AG04449 (cell line): ENCODE results near the gene PTPRM.

Experiments
- CTCF ChIA-PET: fragments of 350-600 bp; formaldehyde crosslinking; extraction: SDS; loops from one replicate; lab custom pipeline; 2021; ENCODE audit warnings: antibody characterized with exemption; lab: Yijun Ruan, JAX
- POLR2A ChIA-PET: fragments of 400-600, 350-600 bp; formaldehyde crosslinking; extraction: SDS; loops from one replicate; lab custom pipeline; 2020; ENCODE audit warnings: antibody characterized with exemption, inconsistent platforms; lab: Yijun Ruan, JAX
- DNase-seq: peaks from one replicate; pipeline ENCODE4 v3.0.0-alpha.2; 2010; ENCODE audit warnings: low read depth, low spot score
- H3K4me3 ChIP-seq: 2 replicates; pipeline ENCODE4 v1.5.1; 2011; ENCODE audit warnings: low read depth, mild to moderate bottlenecking, control low read depth, low read length
- TF ChIP-seq, protein P1 (sequence below): IDR thresholded peaks from one replicate; pipeline ENCODE4 v1.5.1; 2011; ENCODE audit warnings: mild to moderate bottlenecking, moderate library complexity, low read length, control low read depth, inconsistent platforms; ENCODE audit not compliant: insufficient read depth; ENCODE audit errors: missing control alignments

The PTPRM gene

DNA sequence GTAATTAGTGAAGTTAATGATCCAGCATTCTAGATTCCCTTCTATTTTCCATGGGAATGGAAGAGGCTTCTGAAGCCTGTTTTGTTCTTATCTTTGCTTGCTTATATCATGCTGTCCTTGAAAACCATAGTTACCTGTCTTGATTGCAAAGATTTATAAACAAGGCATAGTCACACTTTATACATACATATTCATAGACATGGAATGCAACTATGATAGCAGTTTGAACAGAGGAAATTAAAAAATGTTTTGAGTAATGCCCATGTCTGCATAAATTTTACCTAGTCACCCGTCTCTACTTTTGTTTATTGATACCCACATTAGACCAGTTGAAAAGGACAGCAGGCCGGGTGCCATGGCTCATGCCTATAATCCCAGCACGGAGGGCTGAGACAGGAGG, 289.0 kb downstream of the PTPRM start:
- no peak for DNase-seq
- ChIA-PET CTCF (no interaction called here), POLR2A (no interaction called here)
- TF ChIP-seq, protein P1, sequence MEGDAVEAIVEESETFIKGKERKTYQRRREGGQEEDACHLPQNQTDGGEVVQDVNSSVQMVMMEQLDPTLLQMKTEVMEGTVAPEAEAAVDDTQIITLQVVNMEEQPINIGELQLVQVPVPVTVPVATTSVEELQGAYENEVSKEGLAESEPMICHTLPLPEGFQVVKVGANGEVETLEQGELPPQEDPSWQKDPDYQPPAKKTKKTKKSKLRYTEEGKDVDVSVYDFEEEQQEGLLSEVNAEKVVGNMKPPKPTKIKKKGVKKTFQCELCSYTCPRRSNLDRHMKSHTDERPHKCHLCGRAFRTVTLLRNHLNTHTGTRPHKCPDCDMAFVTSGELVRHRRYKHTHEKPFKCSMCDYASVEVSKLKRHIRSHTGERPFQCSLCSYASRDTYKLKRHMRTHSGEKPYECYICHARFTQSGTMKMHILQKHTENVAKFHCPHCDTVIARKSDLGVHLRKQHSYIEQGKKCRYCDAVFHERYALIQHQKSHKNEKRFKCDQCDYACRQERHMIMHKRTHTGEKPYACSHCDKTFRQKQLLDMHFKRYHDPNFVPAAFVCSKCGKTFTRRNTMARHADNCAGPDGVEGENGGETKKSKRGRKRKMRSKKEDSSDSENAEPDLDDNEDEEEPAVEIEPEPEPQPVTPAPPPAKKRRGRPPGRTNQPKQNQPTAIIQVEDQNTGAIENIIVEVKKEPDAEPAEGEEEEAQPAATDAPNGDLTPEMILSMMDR, result no peak
- no peak overlapping the region for H3K4me3 ChIP-seq

DNA sequence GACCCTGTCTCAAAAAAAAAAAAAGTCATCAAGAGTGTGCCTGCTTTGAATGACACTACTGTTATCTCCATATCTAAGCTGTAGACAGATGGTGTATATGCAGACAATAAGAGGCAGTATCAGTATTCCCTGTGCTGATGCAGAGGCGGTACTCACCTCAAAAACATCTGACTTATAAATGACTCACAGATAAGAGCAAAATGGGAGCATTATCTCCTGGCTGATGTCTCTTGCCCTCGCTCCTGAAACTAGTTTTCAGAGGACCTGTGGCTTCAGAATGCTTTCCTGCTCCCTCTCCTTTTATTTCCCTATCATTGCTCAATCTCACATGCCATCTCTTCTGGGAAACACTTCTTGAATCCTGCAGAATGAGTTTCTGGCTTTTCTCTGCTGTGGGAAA, 289.6 kb downstream of the PTPRM start:
- ChIA-PET CTCF (interaction anchor here (0.7 kb wide), 1 partner anchor 16 kb away, joined by 3 read pairs; no protein-coding TSS in a partner anchor), POLR2A (interaction anchor here (0.6 kb wide), 1 partner anchor 157 kb away, joined by 4 read pairs; no protein-coding TSS in a partner anchor)
- no peak for DNase-seq
- no peak overlapping the region for H3K4me3 ChIP-seq
- TF ChIP-seq, protein P1, result no peak

DNA sequence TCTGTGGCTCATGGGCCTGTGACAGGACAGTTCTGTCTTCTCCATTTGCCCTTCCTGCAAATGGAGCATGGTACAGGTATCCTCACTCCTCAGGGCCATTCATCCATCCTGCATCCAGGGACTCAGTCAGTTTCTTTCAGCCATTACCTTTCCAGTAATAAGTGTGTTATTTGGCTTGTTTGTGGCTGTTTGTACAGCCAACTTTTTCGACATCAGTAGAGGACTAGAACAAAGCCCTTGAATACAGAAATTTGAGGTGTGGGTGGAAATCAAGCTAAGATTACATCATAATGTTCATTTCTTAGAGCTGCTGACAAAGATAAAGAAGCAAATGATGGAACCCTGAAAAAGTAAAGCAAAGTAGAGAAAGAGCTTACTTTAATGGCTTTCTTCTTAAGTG, 290.4 kb downstream of the PTPRM start:
- no peak for DNase-seq
- H3K4me3 ChIP-seq, result no peak overlapping the region
- TF ChIP-seq, protein P1, result no peak
- CTCF ChIA-PET, result interaction anchor here (0.7 kb wide), 1 partner anchor 26 kb away, joined by 3 read pairs; no protein-coding TSS in a partner anchor
- POLR2A ChIA-PET, result no interaction called here

DNA sequence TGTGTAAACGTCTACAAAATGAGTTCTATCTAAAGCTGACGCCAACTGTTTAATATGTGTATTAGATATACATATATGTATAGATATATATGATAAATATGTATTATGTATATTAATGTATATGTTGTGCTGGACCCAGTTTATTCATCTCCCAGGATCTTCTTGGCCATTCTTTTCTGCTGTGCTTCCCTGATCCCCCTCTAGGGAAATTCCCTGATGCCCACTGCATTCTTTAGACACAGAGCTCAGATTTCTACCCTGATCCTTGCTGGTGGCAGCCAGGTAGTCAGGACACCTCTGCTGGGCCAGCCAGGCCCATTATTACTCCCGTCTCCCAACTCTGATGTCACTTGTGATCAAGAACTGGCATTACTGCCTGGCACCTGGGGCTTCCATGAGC, 292.0 kb downstream of the PTPRM start:
- TF ChIP-seq, protein P1, result no peak
- CTCF ChIA-PET, result no interaction called here
- H3K4me3 ChIP-seq, result no peak overlapping the region
- POLR2A ChIA-PET, result no interaction called here
- DNase-seq, result no peak

DNA sequence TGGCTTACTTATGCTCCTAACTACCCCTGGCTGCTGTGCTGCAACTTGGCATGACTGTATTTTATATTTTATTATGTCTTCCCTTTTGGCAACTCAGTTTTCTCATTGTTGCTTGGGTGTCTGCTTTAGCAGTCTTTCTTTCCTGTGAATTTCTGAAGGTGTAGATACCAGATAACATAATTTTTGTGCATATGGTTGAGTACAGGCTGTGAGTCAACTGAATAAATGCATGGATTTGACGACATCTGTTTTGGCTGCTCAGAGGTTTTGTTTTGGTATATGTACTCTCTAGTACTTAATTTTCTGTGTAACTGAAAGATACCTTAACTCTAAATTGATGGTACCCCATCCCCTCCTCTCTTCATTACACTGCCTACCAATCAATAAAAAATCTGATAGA, 303.1 kb downstream of the PTPRM start:
- ChIA-PET POLR2A (no interaction called here), CTCF (interaction anchor here (1.2 to 1.6 kb wide), 2 partner anchors 10 to 80 kb away, joined by 3 to 5 read pairs; no protein-coding TSS in a partner anchor)
- no peak overlapping the region for H3K4me3 ChIP-seq
- no peak for DNase-seq
- TF ChIP-seq, protein P1, result no peak

DNA sequence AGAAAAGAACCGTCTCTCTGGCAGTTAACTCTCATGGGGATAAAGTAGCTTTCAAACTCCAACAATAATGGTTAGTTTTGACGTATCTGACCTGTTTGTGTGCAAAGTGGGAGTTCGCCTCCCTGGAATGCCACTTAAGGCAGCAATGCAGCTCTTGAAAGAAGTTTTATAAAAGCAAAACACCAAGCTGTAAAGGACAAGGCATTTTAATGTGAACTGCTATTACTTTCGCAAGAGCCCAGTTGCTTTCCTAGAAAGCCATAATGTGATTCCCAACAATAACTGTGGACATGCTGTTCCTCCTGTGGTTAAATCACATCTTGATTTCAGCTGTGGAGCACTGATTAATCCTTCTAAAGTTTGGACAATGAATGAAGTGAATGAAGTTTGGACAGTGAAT, 303.7 kb downstream of the PTPRM start:
- ChIA-PET POLR2A (no interaction called here), CTCF (interaction anchor here (1.2 to 1.6 kb wide), 2 partner anchors 9 to 81 kb away, joined by 3 to 5 read pairs; no protein-coding TSS in a partner anchor)
- no peak for DNase-seq
- H3K4me3 ChIP-seq, result no peak overlapping the region
- TF ChIP-seq, protein P1, result no peak
